A549 (cell line): Measurements from ENCODE around the gene CISD3.

Source experiments
- EP300 ChIP-seq, 2 experiments: fragments of >200 bp; sonication (Bioruptor Twin); formaldehyde crosslinking; IDR thresholded peaks; 2 replicates in 1 of 2; 3 replicates in 1 of 2; pipeline ENCODE4 v1.6.1; 2016 to 2017
- MAFK ChIP-seq: fragments of 450-650 bp; IDR thresholded peaks from 2 replicates; pipeline ENCODE4 v1.6.1; 2014; ENCODE audit not compliant: partially characterized antibody
- PHF8 ChIP-seq: fragments of 200-600 bp; sonication (generic); IDR thresholded peaks from 2 replicates; pipeline ENCODE4 v1.6.1; 2016; ENCODE audit warnings: low read depth, mild to moderate bottlenecking, antibody characterized with exemption, moderate library complexity, borderline replicate concordance
- TF ChIP-seq, protein P1 (sequence below): fragments of >200 bp; sonication (Bioruptor Twin); formaldehyde crosslinking; IDR thresholded peaks from 3 replicates; pipeline ENCODE4 v1.5.1; 2016

DNA sequence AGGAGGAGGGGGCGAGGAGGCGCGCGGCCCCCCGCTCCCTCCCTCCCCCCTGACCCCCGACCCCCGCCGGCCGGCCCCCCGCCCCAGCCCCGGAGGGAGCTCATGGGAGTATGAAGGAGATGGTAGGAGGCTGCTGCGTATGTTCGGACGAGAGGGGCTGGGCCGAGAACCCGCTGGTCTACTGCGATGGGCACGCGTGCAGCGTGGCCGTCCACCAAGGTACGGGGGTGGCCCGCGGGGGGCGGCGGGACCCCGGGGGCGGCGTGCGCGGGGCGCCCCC lies 24.7 kb upstream of the CISD3 start:
- TF ChIP-seq PHF8 (no peak), MAFK (no peak), EP300 (IDR thresholded peaks at IDR 0.05) (no peak)
- TF ChIP-seq, protein P1, sequence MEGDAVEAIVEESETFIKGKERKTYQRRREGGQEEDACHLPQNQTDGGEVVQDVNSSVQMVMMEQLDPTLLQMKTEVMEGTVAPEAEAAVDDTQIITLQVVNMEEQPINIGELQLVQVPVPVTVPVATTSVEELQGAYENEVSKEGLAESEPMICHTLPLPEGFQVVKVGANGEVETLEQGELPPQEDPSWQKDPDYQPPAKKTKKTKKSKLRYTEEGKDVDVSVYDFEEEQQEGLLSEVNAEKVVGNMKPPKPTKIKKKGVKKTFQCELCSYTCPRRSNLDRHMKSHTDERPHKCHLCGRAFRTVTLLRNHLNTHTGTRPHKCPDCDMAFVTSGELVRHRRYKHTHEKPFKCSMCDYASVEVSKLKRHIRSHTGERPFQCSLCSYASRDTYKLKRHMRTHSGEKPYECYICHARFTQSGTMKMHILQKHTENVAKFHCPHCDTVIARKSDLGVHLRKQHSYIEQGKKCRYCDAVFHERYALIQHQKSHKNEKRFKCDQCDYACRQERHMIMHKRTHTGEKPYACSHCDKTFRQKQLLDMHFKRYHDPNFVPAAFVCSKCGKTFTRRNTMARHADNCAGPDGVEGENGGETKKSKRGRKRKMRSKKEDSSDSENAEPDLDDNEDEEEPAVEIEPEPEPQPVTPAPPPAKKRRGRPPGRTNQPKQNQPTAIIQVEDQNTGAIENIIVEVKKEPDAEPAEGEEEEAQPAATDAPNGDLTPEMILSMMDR: no peak
